SU-DHL-6 (cell line): Measurements from ENCODE around the gene GRIK5.

Experiments used
- CTCF ChIP-seq: fragments of 200-600 bp; sonication (generic); IDR thresholded peaks from one replicate; pipeline ENCODE4 v1.5.1; 2017; ENCODE audit warnings: antibody characterized with exemption, mild to moderate bottlenecking, low read length, moderate library complexity; ENCODE audit not compliant: insufficient read depth, poor library complexity, severe bottlenecking
- EZH2phosphoT487 ChIP-seq: fragments of 200-600 bp; sonication (generic), shearing (Covaris generic); conservative IDR thresholded peaks from 2 replicates; pipeline ENCODE4 v1.6.1; 2018; ENCODE audit warnings: mild to moderate bottlenecking, antibody characterized with exemption, low read length, moderate library complexity, mixed read lengths

- no peak for TF ChIP-seq CTCF
- TF ChIP-seq EZH2phosphoT487: no peak
Measured at GRCh38 chr19:42114412-42114811, 44.4 kb upstream of the GRIK5 start.
